ENCODE results near the gene CORO7.

DNA sequence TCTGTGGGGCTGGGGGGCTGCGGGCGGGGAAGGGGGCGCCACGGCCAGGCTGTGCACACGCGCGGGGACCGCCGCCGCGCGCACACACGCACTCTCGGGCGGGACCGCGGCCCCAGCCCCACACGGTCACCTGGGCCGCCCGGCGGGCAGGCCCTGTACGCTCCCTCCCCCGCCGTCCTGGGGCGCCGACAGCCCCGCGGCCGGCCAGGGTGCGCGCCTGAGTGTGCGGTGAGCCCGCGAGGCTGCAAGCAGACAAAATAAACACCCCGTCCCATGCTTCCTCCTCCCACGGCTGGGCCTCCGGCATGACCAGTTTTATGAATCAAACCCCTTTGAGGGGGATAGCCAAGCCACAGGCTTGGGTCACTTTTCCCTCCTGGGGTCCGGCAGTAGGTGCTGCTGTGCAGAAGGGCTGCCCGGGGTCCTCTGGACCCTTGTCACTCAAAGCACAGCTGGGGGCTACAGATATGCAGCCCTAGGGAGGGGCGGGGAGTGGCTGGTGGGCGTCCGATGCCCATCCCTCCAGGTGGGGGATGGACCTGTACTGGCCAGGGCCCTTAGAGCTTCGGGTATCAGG, 44.3 kb downstream of the CORO7 start:
- TF ChIP-seq, protein P1, sequence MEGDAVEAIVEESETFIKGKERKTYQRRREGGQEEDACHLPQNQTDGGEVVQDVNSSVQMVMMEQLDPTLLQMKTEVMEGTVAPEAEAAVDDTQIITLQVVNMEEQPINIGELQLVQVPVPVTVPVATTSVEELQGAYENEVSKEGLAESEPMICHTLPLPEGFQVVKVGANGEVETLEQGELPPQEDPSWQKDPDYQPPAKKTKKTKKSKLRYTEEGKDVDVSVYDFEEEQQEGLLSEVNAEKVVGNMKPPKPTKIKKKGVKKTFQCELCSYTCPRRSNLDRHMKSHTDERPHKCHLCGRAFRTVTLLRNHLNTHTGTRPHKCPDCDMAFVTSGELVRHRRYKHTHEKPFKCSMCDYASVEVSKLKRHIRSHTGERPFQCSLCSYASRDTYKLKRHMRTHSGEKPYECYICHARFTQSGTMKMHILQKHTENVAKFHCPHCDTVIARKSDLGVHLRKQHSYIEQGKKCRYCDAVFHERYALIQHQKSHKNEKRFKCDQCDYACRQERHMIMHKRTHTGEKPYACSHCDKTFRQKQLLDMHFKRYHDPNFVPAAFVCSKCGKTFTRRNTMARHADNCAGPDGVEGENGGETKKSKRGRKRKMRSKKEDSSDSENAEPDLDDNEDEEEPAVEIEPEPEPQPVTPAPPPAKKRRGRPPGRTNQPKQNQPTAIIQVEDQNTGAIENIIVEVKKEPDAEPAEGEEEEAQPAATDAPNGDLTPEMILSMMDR (IDR thresholded peaks at IDR 0.05), result no peak
- TF ChIP-seq POLR2AphosphoS5 (IDR thresholded peaks at IDR 0.05) (no peak), POLR2A (IDR thresholded peaks at IDR 0.05) (no peak)

Measured in transverse colon (tissue), 4 donors.